SIG-M5 treated with dmso at 0.1 percent for 504 hours (cell line): ENCODE measurements around the gene DENND1A.

Source experiments
- DNase-seq: peaks from one replicate; lab custom pipeline; 2025; ENCODE audit not compliant: unreplicated experiment; lab: John Stamatoyannopoulos, UW

DENND1A gene

GRCh38 chr9:123689701-123690428 is 240.1 kb downstream of the DENND1A start:
- no peak for DNase-seq

DNA sequence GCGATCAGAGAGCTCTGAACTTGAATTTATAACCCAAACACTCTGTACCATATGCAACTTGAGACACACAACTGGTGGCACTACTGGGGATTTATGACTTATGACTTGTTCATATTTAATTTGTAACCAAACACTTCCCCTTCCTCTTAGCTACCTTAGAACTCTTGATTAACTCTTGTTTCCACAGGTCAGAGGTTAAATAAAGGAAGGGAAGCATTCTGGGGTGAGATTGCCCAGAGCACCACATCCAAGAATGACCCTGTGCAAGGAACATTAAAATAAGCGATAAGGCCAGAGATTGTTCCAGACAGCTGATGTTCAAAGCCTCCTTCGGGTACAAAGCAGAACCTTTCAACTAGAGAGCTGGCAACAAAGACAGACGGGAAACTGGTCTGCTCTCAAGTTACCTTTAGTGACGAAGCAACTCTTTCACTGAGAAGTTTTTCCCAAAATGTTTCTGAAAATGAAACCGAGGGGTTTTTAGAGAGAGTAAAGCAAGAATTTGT is 242.6 kb downstream of the DENND1A start:
- no peak for DNase-seq

DNA sequence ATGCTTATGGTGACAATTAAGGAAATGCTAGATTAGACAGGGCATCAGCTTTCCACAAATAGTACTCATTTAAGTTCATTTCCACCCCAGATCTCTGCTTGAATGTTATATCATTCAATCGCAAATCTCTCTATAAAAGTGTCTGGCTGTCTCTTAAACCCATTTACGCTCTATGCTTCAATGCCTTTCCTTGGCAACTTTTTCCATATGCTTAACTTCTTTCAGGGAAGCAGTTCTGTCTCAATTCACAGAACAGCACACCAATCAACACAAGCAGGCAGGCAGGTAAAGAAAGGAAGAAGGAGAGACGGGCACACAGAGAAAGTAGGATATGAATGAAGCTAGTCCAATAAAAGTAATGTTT is 243.1 kb downstream of the DENND1A start:
- DNase-seq: no peak

DNA sequence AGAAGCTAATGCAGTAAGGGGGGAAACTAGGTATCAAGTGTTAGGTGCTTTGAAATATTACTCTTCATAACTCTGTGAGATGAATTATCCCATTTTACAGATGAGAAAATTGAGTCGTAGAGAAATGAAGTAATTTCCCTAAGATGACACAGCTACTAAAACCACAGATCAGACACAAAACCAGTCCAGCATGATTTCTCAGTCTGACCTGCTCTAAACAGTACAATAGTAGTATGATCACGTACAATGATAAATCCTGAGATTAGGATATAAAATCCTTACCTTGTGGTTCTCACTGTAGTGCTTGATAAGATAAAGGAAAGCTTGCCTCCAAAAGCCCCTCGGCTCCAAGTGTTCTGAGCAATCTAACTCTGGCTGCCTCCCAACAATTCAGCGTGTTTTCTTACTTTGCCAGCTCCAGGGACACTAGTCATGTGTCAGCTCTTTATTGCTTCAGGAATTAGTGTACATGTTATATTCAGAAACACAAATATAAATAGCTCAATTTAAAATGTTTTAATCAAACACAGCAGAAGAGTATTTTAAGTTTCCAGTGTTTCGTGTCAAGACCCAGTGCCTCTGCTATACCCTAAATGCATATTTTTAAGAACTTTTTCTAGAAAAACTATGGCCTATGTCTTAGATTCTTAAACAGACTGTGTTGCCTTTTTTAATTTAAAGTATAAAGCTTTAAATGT is 243.6 kb downstream of the DENND1A start:
- no peak for DNase-seq

GRCh38 chr9:123685489-123686083 is 244.3 kb downstream of the DENND1A start:
- no peak for DNase-seq

DNA sequence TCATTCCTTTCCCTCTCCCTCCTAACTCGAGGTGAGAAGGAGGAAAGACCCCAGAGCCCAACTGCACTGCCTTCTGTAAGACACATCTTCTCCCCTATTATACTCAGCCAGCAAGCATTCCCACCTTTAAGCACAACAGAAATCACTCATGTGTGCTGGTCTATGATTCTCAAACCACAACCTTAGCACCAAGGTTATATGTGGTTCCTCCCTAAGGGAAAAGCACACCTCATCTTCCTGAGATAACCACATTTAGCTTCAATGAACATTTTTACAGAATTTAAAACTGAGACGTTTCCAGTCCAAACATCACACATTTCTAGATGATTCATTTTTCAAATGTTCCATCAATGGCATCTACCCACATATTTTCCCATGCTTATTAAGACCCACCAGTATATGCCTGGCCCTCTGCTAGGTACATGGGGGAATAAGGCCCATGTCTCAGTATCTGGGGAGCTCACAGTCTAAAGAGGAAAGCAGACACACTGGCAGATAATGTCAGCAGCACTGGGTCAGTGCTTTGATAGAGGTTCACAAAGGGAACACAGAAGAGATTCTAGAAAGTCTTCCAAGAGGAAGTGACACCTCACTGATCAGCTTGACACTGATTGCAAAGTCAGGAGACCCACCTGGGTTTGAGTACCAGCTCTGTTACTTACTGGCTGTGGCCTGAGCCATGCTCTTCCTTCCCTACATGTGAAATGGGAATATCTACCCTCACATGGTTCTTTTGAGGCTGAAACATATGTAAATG is 245.4 kb downstream of the DENND1A start:
- DNase-seq: no peak

DNA sequence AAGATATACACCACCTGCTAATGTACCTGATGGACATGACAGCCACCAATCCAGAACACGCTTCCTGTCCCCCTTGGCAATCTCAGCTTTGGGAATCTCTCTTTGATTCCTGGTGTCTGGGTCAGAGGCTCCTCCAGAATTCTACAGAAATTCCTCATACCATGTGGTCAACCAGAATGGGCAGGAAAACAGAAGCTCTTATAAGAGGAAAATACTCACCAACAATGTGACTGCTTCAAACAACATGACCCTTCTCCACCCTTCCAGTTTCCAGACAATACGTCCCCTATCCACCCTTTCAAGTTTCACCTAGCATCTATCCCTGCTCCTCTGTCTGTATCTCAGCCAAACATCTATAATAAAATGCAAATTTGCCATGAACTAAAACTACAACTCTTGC is 247.2 kb downstream of the DENND1A start:
- no peak for DNase-seq

DNA sequence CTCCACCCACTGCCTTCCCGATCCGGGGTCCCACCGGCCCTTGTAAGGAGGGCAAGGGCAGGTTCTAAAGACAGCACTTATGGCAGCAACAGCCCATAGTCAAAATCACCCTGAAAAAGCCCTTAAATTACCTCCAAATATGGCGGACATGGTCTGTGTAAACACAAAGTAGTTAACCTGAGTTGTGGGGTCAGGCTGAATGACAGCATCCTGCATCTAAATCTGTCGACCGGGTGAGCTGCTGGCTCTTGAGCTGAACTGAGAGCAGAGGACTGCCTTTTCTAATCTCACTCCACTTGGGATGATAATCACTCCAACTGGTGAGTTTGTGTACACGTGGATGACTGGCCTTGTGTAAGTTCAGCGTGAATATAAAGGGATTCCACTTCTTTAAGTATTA is 249.6 kb downstream of the DENND1A start:
- no peak for DNase-seq

GRCh38 chr9:123679330-123679987 is 250.5 kb downstream of the DENND1A start:
- DNase-seq: no peak

DNA sequence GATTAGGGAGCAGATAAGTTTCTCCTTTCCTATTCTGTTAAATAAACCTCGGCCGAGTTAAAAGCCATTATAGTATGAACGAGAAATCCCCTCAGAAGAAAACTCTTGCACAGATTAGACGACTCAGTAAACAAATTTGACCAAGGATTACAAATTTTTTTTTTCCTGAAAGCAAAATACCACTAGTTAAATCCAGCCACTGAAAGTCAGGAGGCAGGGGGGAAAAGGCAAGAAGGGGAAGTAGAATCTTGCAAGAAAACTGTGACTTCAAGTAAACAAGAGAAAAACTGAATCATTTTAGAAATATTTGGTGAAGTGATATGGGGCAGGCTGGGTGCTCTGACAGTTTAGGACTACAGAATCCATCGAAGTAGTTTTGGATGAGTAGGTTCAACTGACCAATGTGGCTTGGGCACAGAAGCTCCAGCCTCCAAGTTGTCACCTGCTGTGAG is 251.0 kb downstream of the DENND1A start:
- no peak for DNase-seq

GRCh38 chr9:123678038-123678877 is 251.7 kb downstream of the DENND1A start:
- no peak for DNase-seq

- no peak for DNase-seq
Observed at GRCh38 chr9:123676869-123677268, 253.1 kb downstream of the DENND1A start.

DNA sequence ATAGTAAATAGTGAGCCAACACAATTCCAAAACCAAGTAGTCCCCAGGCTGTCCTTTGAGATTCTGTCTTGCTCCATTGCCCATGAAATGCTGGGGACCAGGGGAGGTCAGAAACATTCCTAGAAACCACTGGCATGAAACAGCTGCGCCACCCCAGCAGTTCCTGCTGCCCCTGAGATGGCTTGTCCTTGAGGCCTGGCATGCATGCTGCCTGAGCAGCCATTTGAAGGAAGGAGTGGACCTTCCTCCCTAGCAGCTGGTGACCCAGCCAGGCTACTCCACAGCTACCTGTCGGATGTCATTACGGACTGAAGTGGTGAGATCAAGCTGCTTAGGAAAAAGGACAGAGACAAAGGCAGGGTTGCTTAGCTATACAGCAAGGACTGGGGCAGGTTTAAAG is 260.6 kb downstream of the DENND1A start:
- no peak for DNase-seq

GRCh38 chr9:123663529-123663928 is 266.4 kb downstream of the DENND1A start:
- DNase-seq: no peak

DNA sequence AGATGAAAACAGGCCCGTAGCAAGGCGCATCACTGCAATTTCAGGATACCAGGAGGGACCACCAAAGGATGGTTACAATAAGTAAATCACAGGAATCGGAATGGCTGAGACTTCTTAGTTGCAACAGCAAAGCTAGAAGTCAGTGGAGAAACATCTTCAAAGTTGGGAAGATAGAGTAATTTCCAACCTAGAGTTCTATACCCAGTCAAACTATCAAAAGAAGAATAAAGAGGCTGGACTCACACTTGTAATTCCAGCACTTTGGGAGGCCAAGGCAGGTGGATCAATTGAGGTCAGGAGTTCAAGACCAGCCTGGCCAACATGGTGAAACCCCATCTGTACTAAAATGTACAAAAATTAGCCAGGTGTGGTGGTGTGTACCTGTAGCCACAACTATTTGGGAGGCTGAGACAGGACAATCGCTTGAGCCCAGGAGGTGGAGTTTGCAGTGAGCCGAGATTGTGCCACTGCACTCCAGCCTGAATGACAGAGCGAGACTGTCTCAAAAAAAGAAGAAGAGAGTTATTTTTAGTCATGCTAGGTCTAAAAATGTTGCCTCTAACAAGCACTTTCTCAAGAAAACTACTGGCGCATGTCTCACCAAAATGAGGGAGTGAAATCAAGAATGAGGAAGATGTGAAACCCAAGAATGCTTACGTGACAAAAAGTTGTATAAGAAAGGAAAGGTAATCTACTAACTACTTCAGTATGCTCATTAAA is 267.7 kb downstream of the DENND1A start:
- peak; percentile 79 for DNase-seq

- DNase-seq: peak; percentile 61
Observed at GRCh38 chr9:123660691-123661466, 269.0 kb downstream of the DENND1A start.

DNA sequence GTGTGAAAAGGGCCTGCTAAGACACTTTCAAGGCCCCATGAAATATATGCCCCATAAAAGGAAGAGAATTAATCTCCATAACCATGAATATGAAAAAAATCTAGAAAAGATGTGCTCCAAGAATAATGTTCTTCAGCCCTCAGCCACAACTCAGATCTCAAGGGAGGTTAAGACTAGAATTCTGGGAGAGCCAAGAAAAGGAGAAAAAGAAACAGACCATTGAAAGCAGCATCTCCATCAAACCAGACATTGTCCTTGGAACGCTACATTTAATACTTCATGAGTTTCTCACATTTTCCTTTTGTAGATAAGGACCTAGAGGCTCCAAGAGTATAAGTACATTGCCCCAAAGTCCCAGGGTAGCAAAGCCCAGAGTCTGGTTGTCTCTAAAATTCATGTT is 270.6 kb downstream of the DENND1A start:
- no peak for DNase-seq

DNA sequence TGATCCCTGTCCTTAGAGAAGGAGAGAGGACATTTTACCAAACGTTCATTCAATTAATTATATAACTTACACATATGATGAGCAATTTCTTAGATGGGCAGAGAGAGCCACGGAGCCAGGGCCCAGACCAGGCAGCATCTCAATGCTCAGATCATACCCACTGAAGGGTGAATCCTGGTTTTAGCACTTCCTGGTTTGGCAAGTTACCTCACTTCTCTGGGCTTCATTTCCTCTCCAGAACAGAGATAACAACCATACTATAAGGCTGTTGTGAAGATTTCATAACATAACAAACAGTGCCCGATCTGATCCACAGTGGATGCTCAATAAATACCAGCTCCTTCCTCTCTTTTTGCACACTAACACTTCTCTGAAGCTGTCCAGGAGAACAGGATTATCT is 271.1 kb downstream of the DENND1A start:
- DNase-seq: peak; percentile 69

DNA sequence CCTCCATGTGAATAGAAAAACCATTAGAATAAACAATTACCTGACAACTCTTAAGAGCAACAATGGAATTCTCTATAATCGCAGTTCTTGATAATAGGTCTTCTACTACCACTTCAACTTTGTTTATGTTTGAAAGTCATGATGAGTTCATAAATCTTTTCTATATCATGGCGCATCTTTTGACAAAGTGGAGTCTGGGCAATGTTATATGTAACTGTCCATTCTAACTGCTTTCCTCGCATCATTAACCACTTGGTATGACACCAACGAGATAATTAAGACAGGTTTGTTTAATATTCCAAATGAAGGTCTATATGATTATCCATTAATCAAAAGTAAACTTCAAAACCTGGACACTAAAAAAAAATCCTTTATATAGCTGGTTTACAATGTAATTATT is 272.0 kb downstream of the DENND1A start:
- no peak for DNase-seq
